GM18508 (cell line): ENCODE measurements around the gene ZFPM1.

Experiments used
- ATAC-seq: cut with Tn5 transposase; IDR thresholded peaks from one replicate; pipeline ENCODE4 v1.9.1; 2021; ENCODE audit warnings: moderate number of reproducible peaks; ENCODE audit not compliant: insufficient read depth, unreplicated experiment

The ZFPM1 gene

DNA sequence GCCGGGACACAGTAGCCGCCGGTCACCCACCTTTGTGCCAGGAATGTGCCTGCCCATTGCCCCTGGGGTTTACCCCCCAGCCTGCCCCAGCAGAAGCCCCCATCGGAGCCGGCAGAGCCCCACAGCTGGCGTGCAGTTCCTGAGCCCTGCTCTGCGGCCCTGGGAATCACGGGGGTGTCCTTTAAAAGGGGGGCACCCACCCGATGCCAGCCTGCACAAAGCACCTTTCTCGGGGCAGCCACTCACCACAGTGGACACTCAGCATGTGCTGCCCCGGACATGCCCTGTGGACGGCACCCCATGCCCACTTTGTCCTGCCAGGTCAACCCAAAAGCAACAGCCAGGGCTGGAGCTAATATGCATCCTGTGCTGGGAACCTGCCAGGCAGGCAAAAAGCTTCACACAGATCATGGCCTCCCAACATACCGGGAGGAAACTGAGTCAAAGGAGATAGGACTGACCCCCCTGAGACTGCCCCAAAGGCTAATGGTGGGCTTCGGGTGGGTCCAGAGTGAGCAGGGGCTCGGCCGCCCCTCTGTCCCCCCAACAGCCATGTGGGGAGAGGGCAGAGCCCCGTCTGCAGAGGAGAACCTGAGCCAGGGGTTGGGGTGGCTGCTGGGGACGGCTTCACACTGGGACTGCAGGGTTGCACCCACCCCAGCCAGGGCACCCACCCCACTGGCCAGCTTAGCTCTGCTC lies 71.3 kb downstream of the ZFPM1 start:
- no peak for ATAC-seq

GRCh38 chr16:88524973-88525662 lies 72.0 kb downstream of the ZFPM1 start:
- no peak for ATAC-seq

DNA sequence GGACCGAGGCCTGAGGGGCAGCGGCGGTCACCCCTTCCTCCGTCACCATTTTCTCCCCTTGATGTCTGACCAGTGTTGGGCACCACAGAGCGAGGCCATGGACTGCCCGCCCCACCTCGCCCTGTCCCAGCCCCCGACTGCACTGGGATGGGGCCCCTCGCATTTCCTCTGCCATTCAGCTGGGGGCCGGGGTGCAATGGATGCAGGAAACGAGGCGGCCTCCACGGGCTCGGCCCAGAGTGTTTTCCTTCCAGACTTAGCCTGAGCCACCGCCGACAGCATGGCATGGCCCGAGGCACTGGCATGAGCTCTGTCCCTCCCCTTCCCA lies 72.5 kb downstream of the ZFPM1 start:
- ATAC-seq, result no peak

DNA sequence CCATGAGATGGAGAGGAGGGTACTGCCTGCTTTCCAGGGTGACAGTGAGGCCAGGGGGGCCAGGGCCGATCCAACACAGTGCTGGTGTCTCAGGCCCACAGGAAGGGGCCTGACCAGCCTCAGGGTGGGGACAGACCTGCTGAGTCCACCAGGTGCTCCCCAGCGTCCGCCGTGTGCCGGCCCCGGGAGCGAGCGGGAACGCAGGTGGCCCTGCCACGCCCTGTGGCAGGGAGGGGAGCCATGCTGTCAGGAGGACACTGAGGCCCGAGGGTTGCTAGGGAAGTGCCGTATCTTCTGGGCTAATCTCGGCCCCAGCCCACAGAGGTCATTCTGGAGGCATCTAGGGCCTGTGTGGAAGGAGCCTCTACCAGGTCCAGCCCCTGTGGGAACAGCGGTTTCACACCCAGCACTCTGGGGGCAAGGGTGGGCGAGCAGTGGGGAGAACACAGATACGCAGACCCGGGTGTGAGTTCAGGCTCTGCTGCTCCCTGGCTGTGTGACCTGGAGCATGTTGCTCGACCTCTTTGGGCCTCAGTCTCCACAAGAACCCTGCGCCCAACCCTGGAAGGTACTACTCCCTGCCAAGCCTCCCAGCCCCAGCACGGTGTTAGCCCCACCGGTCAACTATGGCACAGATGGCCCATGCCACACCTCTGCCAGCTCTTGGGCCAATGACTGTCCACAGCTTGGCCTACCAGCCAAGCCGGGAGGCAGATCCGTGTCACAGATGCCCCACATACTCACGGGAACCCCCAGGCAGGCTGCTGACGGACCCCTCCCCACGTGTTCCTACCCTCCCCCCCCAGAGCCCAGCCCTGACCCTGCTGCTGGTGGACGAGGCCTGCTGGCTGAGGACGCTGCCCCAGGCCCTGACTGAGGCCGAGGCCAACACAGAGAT lies 73.2 kb downstream of the ZFPM1 start:
- no peak for ATAC-seq

- no peak for ATAC-seq
Measured at GRCh38 chr16:88526906-88527185, 73.8 kb downstream of the ZFPM1 start.

GRCh38 chr16:88527186-88527936 lies 74.3 kb downstream of the ZFPM1 start:
- ATAC-seq, result no peak

- no peak for ATAC-seq
Measured at GRCh38 chr16:88527937-88528743, 75.1 kb downstream of the ZFPM1 start.

- ATAC-seq, result no peak
Measured at GRCh38 chr16:88528902-88529318, 75.8 kb downstream of the ZFPM1 start.

- no peak for ATAC-seq
Measured at GRCh38 chr16:88529596-88529995, 76.5 kb downstream of the ZFPM1 start.

- no peak for ATAC-seq
Measured at GRCh38 chr16:88530051-88530857, 77.2 kb downstream of the ZFPM1 start.

DNA sequence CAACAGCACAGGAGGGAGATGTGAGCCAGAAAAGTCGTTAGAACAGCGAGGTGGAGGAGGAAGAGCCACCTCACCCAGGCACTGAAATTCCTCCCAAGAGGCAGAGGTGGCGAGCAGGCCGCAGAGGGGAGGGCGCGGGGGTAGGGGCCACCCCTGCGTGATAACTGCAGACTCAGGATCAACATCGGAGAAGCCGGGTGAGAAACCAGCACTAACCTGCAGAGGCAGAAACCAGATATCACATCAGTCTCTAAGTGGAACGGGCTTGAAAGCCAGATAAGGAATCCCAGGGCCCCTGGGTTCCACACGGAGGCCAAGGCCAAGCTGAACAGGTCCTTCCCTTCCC lies 77.8 kb downstream of the ZFPM1 start:
- ATAC-seq, result no peak

GRCh38 chr16:88531346-88531745 lies 78.3 kb downstream of the ZFPM1 start:
- no peak for ATAC-seq

DNA sequence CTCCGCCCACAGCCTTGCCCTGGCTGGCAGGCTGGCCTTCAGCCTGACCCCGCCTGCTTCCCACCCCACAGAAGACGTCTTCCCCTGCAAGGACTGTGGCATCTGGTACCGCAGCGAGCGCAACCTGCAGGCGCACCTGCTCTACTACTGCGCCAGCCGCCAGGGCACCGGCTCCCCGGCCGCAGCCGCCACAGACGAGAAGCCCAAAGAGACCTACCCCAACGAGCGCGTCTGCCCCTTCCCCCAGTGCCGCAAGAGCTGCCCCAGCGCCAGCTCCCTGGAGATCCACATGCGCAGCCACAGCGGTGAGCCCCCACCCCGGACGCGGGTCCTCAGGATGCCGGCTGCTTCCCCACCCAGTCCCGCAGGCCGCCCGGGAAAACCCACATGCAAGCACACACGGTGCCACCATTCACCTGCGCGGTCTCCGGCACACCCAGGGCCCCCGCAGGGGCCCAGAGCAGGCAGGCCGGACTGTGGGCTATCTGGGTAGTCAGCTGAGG lies 78.9 kb downstream of the ZFPM1 start:
- ATAC-seq, result no peak

- ATAC-seq, result no peak
Measured at GRCh38 chr16:88532434-88533241, 79.6 kb downstream of the ZFPM1 start.

- no peak for ATAC-seq
Measured at GRCh38 chr16:88533381-88533917, 80.4 kb downstream of the ZFPM1 start.

DNA sequence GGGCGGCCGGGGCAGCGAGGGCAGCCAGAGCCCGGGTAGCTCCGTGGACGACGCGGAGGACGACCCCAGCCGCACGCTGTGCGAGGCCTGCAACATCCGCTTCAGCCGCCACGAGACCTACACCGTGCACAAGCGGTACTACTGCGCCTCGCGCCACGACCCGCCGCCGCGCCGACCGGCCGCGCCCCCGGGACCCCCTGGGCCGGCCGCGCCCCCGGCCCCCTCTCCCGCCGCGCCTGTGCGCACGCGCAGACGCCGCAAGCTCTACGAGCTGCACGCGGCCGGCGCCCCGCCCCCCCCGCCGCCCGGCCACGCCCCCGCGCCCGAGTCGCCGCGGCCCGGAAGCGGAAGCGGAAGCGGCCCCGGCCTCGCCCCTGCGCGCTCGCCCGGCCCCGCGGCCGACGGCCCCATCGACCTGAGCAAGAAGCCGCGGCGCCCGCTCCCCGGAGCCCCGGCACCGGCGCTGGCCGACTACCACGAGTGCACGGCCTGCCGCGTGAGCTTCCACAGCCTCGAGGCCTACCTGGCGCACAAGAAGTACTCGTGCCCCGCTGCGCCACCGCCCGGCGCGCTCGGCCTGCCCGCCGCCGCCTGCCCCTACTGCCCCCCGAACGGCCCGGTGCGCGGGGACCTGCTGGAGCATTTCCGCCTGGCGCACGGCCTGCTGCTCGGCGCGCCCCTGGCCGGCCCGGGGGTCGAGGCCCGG lies 81.0 kb downstream of the ZFPM1 start:
- no peak for ATAC-seq

GRCh38 chr16:88534638-88535190 lies 81.6 kb downstream of the ZFPM1 start:
- no peak for ATAC-seq
